NB4 (cell line): Measurements from ENCODE around the gene ADAMTS4.
"Not testable (repeated sequence)": the region's sequence is repeated elsewhere in the genome, so short reads cannot be mapped to it uniquely, and the experiment has no call there.

Experiments used
- DNase-seq: peaks from one replicate; pipeline ENCODE4 v3.0.0; 2010; ENCODE audit warnings: low read depth
- H3K4me3 ChIP-seq: one replicate; pipeline ENCODE4 v1.5.1; 2011; ENCODE audit warnings: mild to moderate bottlenecking, low read depth, low read length, moderate library complexity
- MAX ChIP-seq: IDR thresholded peaks from 2 replicates; pipeline ENCODE4 v1.6.1; 2011; ENCODE audit warnings: low read depth, low read length
- MYC ChIP-seq: IDR thresholded peaks from 2 replicates; pipeline ENCODE4 v1.6.1; 2011; ENCODE audit warnings: low read depth, low read length
- POLR2A ChIP-seq: IDR thresholded peaks from 2 replicates; pipeline ENCODE4 v1.6.1; 2011; ENCODE audit warnings: mild to moderate bottlenecking; ENCODE audit not compliant: insufficient read length; ENCODE audit errors: extremely low read depth
- TF ChIP-seq, protein P1 (sequence below): IDR thresholded peaks from one replicate; pipeline ENCODE4 v1.5.1; 2012; ENCODE audit warnings: low read depth, low read length

Gene ADAMTS4

GRCh38 chr1:161226320-161226711, 27.5 kb upstream of the ADAMTS4 start:
- peak; percentile 27 for DNase-seq
- TF ChIP-seq POLR2A (no peak), MAX (no peak), MYC (peak; percentile 13; the same call in 1 of the 2 replicates)
- TF ChIP-seq, protein P1, sequence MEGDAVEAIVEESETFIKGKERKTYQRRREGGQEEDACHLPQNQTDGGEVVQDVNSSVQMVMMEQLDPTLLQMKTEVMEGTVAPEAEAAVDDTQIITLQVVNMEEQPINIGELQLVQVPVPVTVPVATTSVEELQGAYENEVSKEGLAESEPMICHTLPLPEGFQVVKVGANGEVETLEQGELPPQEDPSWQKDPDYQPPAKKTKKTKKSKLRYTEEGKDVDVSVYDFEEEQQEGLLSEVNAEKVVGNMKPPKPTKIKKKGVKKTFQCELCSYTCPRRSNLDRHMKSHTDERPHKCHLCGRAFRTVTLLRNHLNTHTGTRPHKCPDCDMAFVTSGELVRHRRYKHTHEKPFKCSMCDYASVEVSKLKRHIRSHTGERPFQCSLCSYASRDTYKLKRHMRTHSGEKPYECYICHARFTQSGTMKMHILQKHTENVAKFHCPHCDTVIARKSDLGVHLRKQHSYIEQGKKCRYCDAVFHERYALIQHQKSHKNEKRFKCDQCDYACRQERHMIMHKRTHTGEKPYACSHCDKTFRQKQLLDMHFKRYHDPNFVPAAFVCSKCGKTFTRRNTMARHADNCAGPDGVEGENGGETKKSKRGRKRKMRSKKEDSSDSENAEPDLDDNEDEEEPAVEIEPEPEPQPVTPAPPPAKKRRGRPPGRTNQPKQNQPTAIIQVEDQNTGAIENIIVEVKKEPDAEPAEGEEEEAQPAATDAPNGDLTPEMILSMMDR = no peak
- H3K4me3 ChIP-seq = peak overlapping the region; percentile 93

- TF ChIP-seq, protein P1 = peak; percentile 61
- peak; percentile 38 for TF ChIP-seq POLR2A
- TF ChIP-seq MYC = peak; percentile 39
- peak; percentile 67 for TF ChIP-seq MAX
- DNase-seq = peak; percentile 99
- H3K4me3 ChIP-seq = peak within 1 kb of the TSS; percentile 93
Measured at GRCh38 chr1:161225534-161226319, 26.9 kb upstream of the ADAMTS4 start, which contains the start of gene TOMM40L. Gene TOMM40L (plus strand): TSS chr1:161226060. CDS start chr1:161226490, 430 bp downstream.

GRCh38 chr1:161225178-161225533, 26.3 kb upstream of the ADAMTS4 start:
- TF ChIP-seq, protein P1 = no peak
- TF ChIP-seq MYC (no peak), POLR2A (no peak), MAX (no peak)

DNA sequence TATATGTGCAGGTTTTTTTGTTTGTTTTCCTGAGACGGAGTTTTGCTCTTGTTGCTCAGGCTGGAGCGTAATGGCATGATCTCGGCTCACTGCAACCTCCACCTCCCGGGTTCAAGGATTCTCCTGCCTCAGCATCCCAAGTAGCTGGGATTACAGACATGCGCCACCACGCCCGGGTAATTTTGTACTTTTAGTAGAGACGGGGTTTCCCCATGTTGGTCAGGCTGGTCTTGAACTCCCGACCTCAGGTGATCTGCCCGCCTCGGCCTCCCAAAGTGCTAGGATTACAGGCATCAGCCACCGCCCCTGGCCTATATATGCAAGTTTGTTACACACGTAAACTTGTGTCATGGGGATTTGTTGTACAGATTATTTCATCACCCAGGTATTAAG, 25.8 kb upstream of the ADAMTS4 start:
- DNase-seq, H3K4me3 ChIP-seq: not testable (repeated sequence)

More at GRCh38 chr1:161225178-161225533, 26.3 kb upstream of the ADAMTS4 start:
- H3K4me3 ChIP-seq = no peak overlapping the region
- no peak for DNase-seq

GRCh38 chr1:161223805-161224694, 25.2 kb upstream of the ADAMTS4 start:
- TF ChIP-seq MAX (no peak), POLR2A (no peak), MYC (no peak)
- TF ChIP-seq, protein P1 = no peak
- H3K4me3 ChIP-seq = no peak overlapping the region
- no peak for DNase-seq
